ENCODE results near the gene TMIGD3.

The TMIGD3 gene

DNA sequence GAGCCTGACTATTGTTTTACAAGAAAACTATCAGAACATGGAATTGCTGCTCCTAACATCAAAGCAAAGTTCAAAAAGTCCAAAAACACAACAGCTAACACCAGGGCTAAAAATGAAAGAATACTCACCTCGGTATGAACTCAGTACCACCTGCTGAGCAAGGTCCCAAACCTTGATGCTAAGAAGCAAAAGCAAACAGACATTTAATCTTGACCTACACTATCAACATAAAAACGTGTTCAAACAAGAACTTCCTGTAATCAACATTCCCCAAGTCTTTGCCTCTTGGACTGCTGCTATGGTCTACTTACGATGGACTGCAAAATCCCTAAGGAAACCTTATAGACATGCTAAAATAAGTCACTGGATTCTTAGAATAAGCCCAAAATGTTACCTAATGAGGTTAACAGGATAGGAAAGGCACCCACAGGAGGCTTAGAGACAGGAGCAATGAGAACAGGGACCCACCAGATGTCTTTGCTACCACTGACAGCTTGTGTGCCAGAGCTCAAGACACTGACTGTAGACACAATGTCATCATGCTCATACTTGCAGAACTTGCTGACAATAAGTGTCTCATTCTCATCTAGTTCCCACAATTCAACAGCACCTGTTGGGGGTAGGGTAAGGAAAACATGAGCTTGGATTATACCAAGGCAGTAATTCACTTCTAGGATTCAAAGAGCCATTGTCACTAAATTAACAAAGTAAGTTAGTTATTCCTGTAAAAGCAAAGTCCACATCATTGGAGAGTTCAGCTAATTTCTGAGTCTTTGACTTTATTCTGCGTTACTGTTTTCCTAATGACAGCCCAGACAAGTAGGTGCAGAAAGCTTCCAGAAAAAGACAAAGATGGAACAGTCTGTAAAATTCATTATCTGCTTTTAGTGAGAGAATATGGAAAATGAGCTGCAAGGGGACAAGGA lies 56.2 kb downstream of the TMIGD3 start:
- no peak for DNase-seq (ENCODE audit: low spot score)

DNA sequence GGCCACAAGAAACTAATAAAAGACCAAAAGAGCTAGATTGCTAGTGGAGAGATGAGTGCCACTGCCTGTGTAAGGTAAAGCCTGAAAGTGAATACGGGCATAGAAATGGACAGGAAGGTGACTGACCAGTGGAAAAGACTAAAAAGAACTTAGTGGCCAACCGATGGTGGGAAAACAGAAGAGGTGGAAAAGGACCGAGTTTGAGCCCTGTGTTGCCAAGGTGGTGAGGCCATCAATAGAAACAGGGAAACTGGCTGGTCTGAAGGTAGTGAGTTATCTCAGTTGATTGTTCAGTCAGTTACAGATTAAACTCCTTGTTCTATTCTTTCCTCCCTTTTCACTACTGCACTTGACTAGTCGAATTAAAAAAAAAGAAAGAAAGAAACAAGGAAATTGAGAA lies 56.9 kb downstream of the TMIGD3 start:
- no peak for DNase-seq (ENCODE audit: low spot score)

DNA sequence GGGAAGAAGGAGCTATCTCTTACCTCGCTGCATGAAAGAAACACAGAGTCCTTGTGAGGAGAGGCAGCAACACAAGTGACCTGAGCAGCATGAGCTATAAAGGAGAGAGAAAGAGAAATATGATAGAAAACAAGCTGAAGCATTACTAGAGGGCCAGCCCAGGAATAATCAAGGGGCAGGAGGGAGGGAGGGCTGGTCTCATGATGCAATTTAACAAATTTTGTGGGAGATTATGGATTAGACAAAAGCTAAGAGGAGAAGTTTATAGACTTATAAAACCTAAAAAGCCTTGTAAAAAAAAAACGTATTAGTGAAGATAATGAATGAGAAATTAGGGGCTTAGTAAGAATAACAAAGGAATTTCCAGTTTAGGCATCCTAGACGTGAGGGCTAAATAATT lies 59.4 kb downstream of the TMIGD3 start:
- no peak for DNase-seq (ENCODE audit: low spot score)

DNA sequence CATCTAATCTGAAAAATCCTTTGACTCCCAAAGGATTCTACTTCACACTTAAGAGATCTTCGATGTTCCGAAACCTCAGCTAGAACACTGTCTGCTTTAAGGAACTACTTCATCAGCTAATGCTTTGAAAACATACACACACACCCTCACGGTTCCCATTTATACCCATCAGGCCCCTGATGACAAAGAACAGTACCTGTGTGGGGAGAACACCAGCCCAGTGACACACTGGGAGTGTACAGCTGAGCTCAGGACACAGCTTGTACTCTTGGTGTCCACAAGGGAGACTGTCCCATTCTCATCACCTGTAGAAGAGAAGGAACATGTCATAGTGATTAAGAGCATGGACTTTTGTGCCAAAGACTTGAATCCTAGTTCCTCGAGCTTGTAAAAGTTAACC lies 61.0 kb downstream of the TMIGD3 start:
- DNase-seq (ENCODE audit: low spot score): no peak

DNA sequence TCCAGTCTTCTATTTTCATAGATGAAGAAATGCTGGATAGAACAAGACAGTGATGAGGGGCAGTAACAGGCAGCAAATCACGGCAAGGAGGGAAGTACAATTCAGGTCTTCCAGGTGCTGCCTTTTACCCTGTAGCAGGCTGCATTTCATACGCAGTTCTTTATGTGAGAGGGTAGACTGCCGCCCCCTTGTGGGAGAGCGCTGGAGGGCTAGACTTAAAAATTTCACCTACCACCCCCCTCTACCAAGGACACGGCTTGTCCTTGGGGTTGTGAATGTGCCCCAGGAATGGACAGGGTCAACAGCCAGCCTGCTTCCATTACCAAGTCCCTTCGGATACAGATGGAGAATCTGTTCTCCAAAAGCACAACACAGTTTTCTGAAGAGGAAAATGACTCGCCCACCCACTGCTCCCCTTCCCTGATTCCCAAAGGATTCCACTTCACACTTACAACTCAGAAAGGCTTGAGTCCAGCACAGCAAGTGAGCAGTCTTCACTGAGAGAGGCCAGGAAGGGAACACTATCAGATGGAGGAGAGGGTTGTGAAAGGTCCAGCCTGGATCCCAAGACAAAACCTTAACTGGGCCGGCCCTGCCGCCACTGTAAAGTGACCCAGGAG lies 61.8 kb downstream of the TMIGD3 start:
- DNase-seq (ENCODE audit: low spot score): no peak

DNA sequence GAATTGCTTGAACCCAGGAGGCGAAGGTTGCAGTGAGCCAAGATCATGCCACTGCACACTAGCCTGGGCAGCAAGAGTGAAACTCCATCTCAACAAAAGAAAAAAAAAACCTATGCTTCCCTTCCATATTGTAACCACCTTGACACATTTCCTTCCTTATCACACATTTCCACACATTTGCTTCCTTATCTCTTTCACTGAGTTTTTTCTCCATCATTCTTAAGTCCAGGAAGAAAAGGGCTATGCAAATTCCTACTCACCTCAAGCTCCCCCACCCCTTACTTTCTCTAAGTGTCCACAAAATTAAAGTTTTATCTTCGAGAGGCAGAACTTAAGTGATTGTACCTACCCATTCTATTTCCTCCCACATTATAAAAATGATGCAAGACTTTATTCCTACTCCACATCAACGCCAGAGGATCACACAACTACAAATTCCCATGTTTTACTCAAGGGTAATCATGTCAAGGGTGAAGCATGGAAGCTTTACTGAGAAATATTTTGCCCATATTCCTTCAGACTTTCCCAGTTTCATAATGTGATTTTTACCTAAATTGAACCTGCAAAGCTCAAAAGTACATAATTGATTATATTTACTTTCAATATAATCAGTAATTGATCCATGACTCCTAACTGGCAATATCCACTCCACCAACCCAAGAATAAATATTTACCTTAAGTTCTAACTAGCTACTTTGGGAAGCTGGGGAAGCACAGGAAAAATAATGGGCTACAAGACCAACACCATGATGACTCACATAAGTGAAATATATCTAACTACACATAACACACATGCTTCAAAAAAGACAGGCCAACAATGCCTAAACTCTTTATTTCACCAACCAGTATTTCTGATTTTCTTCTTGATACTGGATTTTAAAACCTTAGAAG lies 63.7 kb downstream of the TMIGD3 start:
- no peak for DNase-seq (ENCODE audit: low spot score)

DNA sequence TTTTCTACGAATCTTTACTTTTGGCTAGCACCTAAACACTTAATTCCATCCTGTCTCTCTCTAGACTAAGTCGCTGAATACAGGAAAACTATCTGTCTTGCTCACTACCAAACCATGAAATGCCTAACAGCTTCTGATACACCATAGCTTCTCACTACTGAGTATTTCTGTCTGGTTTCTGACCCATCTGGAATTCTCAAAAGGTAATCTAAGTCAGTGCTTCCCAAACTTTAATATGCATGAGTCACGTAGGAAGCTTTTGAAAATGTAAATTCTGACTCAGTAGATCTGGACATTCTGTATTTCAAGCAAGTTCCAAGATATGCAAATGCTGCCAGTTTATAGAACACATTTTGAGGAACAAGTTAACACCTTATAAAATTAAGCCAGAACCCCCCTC lies 66.7 kb downstream of the TMIGD3 start:
- no peak for DNase-seq (ENCODE audit: low spot score)

All from pons (tissue), 1 donor.